ENCODE results near the gene ATP6AP1. TPM values are rescaled to one million over a fixed set of nuclear protein-coding genes. Genes with fewer than 3 reads are reported as not detected.

Gene ATP6AP1
- total RNA-seq, 1 donor = 33.2 TPM

GRCh38 chrX:154486052-154486395, 57.5 kb downstream of the ATP6AP1 start:
- TF ChIP-seq CTCF (IDR thresholded peaks at IDR 0.05; ENCODE audit: insufficient read depth, low read length) = no peak
- H3K4me3 ChIP-seq (ENCODE audit: low read depth, low read length) = peak overlapping the region; percentile 67
- DNase-seq (ENCODE audit: low read depth) = no peak

Small RNA genes lying within 50 kb of the gene (small RNA-seq; reads per million reads assigned to genes)
- gene MIR6858 (not detected), gene SNORA70 (not detected)

Other genes with a start within 250 kb of the ATP6AP1 start
- gene OPN1MW, start 246.1 kb upstream of the ATP6AP1 start, total RNA-seq (ENCODE audit: low replicate concordance) = not detected in 2 replicates
- gene OPN1MW2, start 208.9 kb upstream of the ATP6AP1 start, total RNA-seq (ENCODE audit: low replicate concordance) = not detected in 2 replicates
- gene OPN1MW3, start 171.1 kb upstream of the ATP6AP1 start, total RNA-seq (ENCODE audit: low replicate concordance) = not detected in 2 replicates
- gene TEX28, start 133.6 kb upstream of the ATP6AP1 start, total RNA-seq (ENCODE audit: low replicate concordance) = not detected in 2 replicates
- not detected in 2 replicates for gene TKTL1, start 132.9 kb upstream of the ATP6AP1 start, total RNA-seq (ENCODE audit: low replicate concordance)
- 549 and 1,365 TPM in 2 replicates for gene FLNA, start 54.0 kb upstream of the ATP6AP1 start, total RNA-seq (ENCODE audit: low replicate concordance)
- gene EMD, start 49.4 kb upstream of the ATP6AP1 start, total RNA-seq (ENCODE audit: low replicate concordance) = 9.6 and 29.9 TPM in 2 replicates
- 1,297 and 3,230 TPM in 2 replicates for gene RPL10, start 30.3 kb upstream of the ATP6AP1 start, total RNA-seq (ENCODE audit: low replicate concordance)
- gene DNASE1L1, start 19.4 kb upstream of the ATP6AP1 start, total RNA-seq (ENCODE audit: low replicate concordance) = 15.8 and 31.0 TPM in 2 replicates
- 18.0 and 30.9 TPM in 2 replicates for gene TAFAZZIN, start 17.1 kb upstream of the ATP6AP1 start, total RNA-seq (ENCODE audit: low replicate concordance)
- 53.9 and 115 TPM in 2 replicates for gene GDI1, start 8.5 kb downstream of the ATP6AP1 start, total RNA-seq (ENCODE audit: low replicate concordance)
- 39.0 and 99.0 TPM in 2 replicates for gene FAM50A, start 15.5 kb downstream of the ATP6AP1 start, total RNA-seq (ENCODE audit: low replicate concordance)
- 11.9 and 25.8 TPM in 2 replicates for gene PLXNA3, start 29.6 kb downstream of the ATP6AP1 start, total RNA-seq (ENCODE audit: low replicate concordance)
- 19.1 and 31.6 TPM in 2 replicates for gene LAGE3, start 50.6 kb downstream of the ATP6AP1 start, total RNA-seq (ENCODE audit: low replicate concordance)
- gene UBL4A, start 57.9 kb downstream of the ATP6AP1 start, total RNA-seq (ENCODE audit: low replicate concordance) = 10.9 and 35.0 TPM in 2 replicates
- gene SLC10A3, start 62.0 kb downstream of the ATP6AP1 start, total RNA-seq (ENCODE audit: low replicate concordance) = 23.9 and 28.6 TPM in 2 replicates
- gene FAM3A, start 87.6 kb downstream of the ATP6AP1 start, total RNA-seq (ENCODE audit: low replicate concordance) = 16.9 and 20.0 TPM in 2 replicates
- 45.5 and 126 TPM in 2 replicates for gene G6PD, start 118.2 kb downstream of the ATP6AP1 start, total RNA-seq (ENCODE audit: low replicate concordance)
- gene IKBKG, start 118.9 kb downstream of the ATP6AP1 start, total RNA-seq (ENCODE audit: low replicate concordance) = 17.1 and 37.2 TPM in 2 replicates
- gene CTAG1A, start 156.5 kb downstream of the ATP6AP1 start, total RNA-seq (ENCODE audit: low replicate concordance) = not detected in 2 replicates
- not detected in 2 replicates for gene CTAG1B, start 190.6 kb downstream of the ATP6AP1 start, total RNA-seq (ENCODE audit: low replicate concordance)
- not detected in 2 replicates for gene CTAG2, start 224.9 kb downstream of the ATP6AP1 start, total RNA-seq (ENCODE audit: low replicate concordance)